MM.1S (cell line): ENCODE data around the gene ADIRF.
"Not testable (repeated sequence)": the region's sequence is repeated elsewhere in the genome, so short reads cannot be mapped to it uniquely, and the experiment has no call there.

ENCODE experiments used
- DNase-seq: peaks from one replicate; pipeline ENCODE4 v3.0.0-alpha.2; 2015
- H2AFZ ChIP-seq: fragments of 300-600 bp; sonication (generic); 2 replicates; pipeline ENCODE4 v1.6.0; 2016; ENCODE audit warnings: antibody characterized with exemption, low read length
- H3F3A ChIP-seq: fragments of 300-600 bp; sonication (generic); 2 replicates; pipeline ENCODE4 v1.6.1; 2016; ENCODE audit warnings: mild to moderate bottlenecking, antibody characterized with exemption, low read length, moderate library complexity, mixed read lengths; ENCODE audit not compliant: insufficient read depth
- H3K27ac ChIP-seq: fragments of 300-600 bp; sonication (generic); 2 replicates; pipeline ENCODE4 v1.5.1; 2016; ENCODE audit warnings: mild to moderate bottlenecking, low read length
- H3K27me3 ChIP-seq: fragments of 300-600 bp; sonication (generic); replicated peaks from 2 replicates; pipeline ENCODE4 v1.6.0; 2016; ENCODE audit warnings: low read length; ENCODE audit not compliant: insufficient read depth
- H3K36me3 ChIP-seq: fragments of 300-600 bp; sonication (generic); replicated peaks from 2 replicates; pipeline ENCODE4 v1.6.1; 2016; ENCODE audit warnings: mild to moderate bottlenecking, low read length, mixed read lengths; ENCODE audit not compliant: insufficient read depth
- H3K4me1 ChIP-seq: fragments of 300-600 bp; sonication (generic); 2 replicates; pipeline ENCODE4 v1.6.1; 2016; ENCODE audit warnings: low read length, mixed read lengths
- H3K4me2 ChIP-seq: fragments of 300-600 bp; sonication (generic); 2 replicates; pipeline ENCODE4 v1.6.0; 2016; ENCODE audit warnings: low read depth, low read length
- H3K4me3 ChIP-seq: fragments of 300-600 bp; sonication (generic); 2 replicates; pipeline ENCODE4 v1.5.1; 2016; ENCODE audit warnings: low read length, mixed read lengths
- H3K79me2 ChIP-seq: fragments of 300-600 bp; sonication (generic); 2 replicates; pipeline ENCODE4 v1.6.1; 2016; ENCODE audit warnings: mixed run types, low read length, mixed read lengths
- H3K9ac ChIP-seq: fragments of 300-600 bp; sonication (generic); 2 replicates; pipeline ENCODE4 v1.6.1; 2016; ENCODE audit warnings: low read length, mixed read lengths
- H3K9me2 ChIP-seq: fragments of 300-600 bp; sonication (generic); replicated peaks from 2 replicates; pipeline ENCODE4 v1.6.1; 2016; ENCODE audit warnings: mild to moderate bottlenecking, low read length, mixed read lengths; ENCODE audit not compliant: insufficient read depth
- H3K9me3 ChIP-seq: fragments of 300-600 bp; sonication (generic); replicated peaks from 2 replicates; pipeline ENCODE4 v1.6.1; 2016; ENCODE audit warnings: mild to moderate bottlenecking, low read length, mixed read lengths; ENCODE audit not compliant: insufficient read depth
- H4K20me1 ChIP-seq: fragments of 300-600 bp; sonication (generic); 2 replicates; pipeline ENCODE4 v1.6.1; 2016; ENCODE audit warnings: mild to moderate bottlenecking, low read length, moderate library complexity, mixed read lengths; ENCODE audit not compliant: insufficient read depth

ADIRF gene

DNA sequence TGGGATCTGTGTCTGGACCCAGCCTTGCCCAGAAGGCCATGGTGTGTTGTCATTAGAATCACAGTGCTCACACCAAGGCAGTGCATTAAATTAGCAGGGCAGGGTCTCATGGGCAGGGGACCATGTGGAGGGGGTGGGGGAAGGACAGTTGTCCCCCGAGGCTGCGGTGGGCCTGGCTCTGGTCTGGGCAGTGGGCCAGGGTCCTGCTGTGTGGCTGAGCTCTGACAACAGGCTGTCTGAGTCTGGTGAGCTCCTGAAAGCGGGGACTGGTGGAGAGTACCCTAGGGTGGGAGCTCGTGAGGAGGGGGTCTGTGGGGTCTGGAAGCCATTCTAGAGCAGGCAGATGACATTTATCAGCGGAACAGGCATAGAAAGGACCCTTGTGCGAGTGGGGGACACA, 49.8 kb downstream of the ADIRF start:
- H3K4me3 ChIP-seq, H3K4me1 ChIP-seq, H3K79me2 ChIP-seq, H3K9me2 ChIP-seq, H4K20me1 ChIP-seq, H3K9me3 ChIP-seq, H3K4me2 ChIP-seq, H3K27ac ChIP-seq, H3K36me3 ChIP-seq, H3F3A ChIP-seq, H2AFZ ChIP-seq, H3K9ac ChIP-seq, H3K27me3 ChIP-seq, DNase-seq: not testable (repeated sequence)

DNA sequence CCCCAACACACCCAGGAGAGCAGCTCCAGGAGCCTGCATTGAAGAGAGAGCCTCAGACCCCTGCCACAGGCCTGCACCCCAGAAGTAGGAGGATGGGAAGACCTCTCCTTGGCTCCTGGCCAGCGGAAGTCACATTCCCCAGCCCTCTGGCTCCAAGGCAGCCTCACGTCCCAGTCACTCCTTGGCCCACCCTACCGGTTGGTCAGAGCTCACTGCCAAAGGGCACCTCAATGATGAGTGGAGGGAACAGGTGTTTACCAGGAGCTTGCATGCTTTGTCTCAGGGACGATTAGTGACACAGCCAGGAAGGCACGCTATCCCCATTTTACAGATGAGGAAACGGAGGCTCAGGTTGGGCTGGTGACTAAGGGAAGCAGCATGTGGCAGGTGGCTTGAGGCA, 50.8 kb downstream of the ADIRF start:
- H4K20me1 ChIP-seq, H3K79me2 ChIP-seq, H3K27ac ChIP-seq, H3K4me2 ChIP-seq, H3K4me3 ChIP-seq, H2AFZ ChIP-seq, H3F3A ChIP-seq, H3K9ac ChIP-seq, H3K9me3 ChIP-seq, DNase-seq, H3K27me3 ChIP-seq, H3K9me2 ChIP-seq, H3K36me3 ChIP-seq, H3K4me1 ChIP-seq: not testable (repeated sequence)

DNA sequence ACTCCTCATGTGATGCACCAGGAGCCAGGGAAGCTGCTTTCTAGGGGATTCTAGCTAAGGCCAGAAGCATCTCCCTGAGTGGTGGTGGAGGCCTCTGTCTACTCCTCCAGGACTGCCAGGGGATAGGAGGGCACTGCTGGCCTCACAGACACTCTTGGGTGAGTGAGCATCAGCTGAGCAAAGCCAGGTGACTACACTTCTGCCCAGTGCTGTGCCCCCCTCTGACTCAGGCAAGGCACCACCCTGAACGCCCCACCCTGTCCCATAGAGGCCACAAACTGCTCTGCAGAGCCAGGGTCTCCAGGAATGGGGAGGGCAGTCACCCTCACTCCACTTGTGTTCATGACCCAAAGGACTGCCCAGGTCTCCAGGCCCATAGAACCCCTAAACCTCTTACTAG, 51.2 kb downstream of the ADIRF start:
- not testable (repeated sequence) for DNase-seq, H3K27ac ChIP-seq, H2AFZ ChIP-seq, H3K4me2 ChIP-seq, H3K9ac ChIP-seq, H3K36me3 ChIP-seq, H3K9me3 ChIP-seq, H3K4me1 ChIP-seq, H3K9me2 ChIP-seq, H4K20me1 ChIP-seq, H3K4me3 ChIP-seq, H3K79me2 ChIP-seq, H3F3A ChIP-seq, H3K27me3 ChIP-seq

DNA sequence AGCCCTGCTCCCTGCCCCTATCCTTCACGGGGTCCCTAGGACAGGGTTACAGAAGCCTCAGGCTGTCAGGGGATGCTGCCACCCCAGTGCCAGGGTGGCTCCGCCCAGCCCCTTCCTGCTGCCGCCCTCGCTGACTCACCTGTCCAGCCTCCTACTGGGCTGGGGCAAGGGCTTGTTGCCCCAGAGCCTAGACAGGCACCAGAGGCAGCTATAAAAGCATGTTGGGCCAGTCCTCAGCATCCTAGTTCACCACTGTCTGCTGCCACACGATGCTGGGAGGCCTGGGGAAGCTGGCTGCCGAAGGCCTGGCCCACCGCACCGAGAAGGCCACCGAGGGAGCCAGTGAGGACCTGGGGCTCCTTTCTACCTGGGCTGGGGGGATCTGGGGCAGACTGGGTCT, 51.8 kb downstream of the ADIRF start, which contains the start of gene FAM25A:
TSS of gene FAM25A (plus strand) at position 239 of the 400 bp plus-strand sequence. CDS start at position 270, 31 bp downstream.
- not testable (repeated sequence) for H3K4me2 ChIP-seq, H3K9ac ChIP-seq, H3K9me2 ChIP-seq, H3F3A ChIP-seq, H3K9me3 ChIP-seq, H3K4me1 ChIP-seq, H3K4me3 ChIP-seq, H3K36me3 ChIP-seq, H4K20me1 ChIP-seq, H3K27me3 ChIP-seq, DNase-seq, H3K27ac ChIP-seq, H3K79me2 ChIP-seq, H2AFZ ChIP-seq
